Activated T-cell treated with anti-CD3 and anti-CD28 coated beads, Interleukin-2, amount 50 U/mL, for 4 hours (primary cell): Measurements from ENCODE around the gene TPH1. TPM values are rescaled to one million over a fixed set of nuclear protein-coding genes. Genes with fewer than 3 reads are reported as not detected.

Experiments
- ATAC-seq, 2 donors: fragments of 200-7000 bp; cut with Tn5 transposase; one replicate each; pipeline ENCODE4 v1.10.0; 2021
- DNase-seq: peaks from one replicate; pipeline ENCODE4 v3.0.0-alpha.2; 2020
- H3K27me3 Mint-ChIP-seq: one replicate; pipeline ENCODE4 v1.8.0; 2021; ENCODE audit warnings: low read depth, mixed read lengths
- H3K36me3 Mint-ChIP-seq: one replicate; pipeline ENCODE4 v1.8.0; 2022; ENCODE audit warnings: mixed read lengths; ENCODE audit not compliant: insufficient read depth
- H3K4me1 Mint-ChIP-seq: one replicate; pipeline ENCODE4 v1.8.0; 2021; ENCODE audit warnings: low read depth, mixed read lengths
- H3K4me3 Mint-ChIP-seq: one replicate; pipeline ENCODE4 v1.8.0; 2021; ENCODE audit warnings: mild to moderate bottlenecking, moderate library complexity, mixed read lengths
- H3K9me3 Mint-ChIP-seq: one replicate; pipeline ENCODE4 v1.8.0; 2021; ENCODE audit warnings: mixed read lengths
- total RNA-seq, 3 donors: library from RNA; stranded (reverse); gene quantifications; one replicate each; pipeline ENCODE4 v1.2.1, GENCODE V29; 2021

Gene TPH1
- under 1 TPM; 0.35 to 0.51 (median 0.40) TPM for total RNA-seq

DNA sequence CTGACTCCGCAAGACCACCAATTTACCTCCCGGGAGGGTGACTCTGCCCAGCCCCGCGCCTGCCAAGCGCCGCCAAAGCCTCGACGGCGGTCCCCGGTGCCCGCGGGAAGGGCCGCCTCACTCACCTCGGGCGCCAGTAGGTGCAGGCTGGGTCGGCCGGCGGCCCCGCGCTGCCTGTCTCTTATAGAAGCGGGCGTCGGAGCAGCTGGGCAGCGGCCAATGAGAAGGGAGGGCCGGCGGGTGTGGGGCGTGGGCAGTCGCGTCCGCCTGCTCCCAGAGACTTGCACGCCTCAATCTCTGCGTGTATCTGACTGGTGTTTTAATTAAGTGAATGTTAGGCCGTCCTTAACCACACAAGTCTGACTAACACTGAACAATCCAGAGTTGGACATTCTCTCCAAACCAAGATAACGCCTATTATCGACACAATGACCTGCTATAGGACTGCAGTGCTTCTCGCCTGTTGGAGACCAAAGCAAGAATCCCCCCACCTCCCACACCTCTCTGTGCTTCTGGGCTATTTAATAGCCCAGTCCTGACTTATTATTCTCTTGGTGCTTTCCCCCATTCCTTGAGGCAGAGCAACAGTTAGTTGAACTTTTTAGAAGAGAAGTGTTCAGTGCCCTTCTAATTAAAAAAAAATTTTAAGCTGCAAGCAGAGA lies at the start of gene TPH1:
TPH1 (minus strand) TSS at position 154 of the 662 bp plus-strand sequence. CDS start 5,507 bp downstream, outside the sequence.
- no peak for DNase-seq
- ATAC-seq, result no peak
- H3K27me3 Mint-ChIP-seq, result peaks cover 48% of the 10 kb centered on the region
- H3K4me1 Mint-ChIP-seq, result no peaks in the 10 kb centered on the region
- no peaks in the 10 kb centered on the region for H3K36me3 Mint-ChIP-seq
- peaks cover 13% of the 10 kb centered on the region for H3K9me3 Mint-ChIP-seq
- H3K4me3 Mint-ChIP-seq, result no peak within 1 kb of the TSS

GRCh38 chr11:18093959-18094358 lies 47.9 kb upstream of the TPH1 start:
- Mint-ChIP-seq H3K9me3 (no peaks in the 10 kb centered on the region), H3K4me1 (peaks cover 2% of the 10 kb centered on the region), H3K36me3 (peaks cover 41% of the 10 kb centered on the region), H3K4me3 (no peak overlapping the region), H3K27me3 (no peaks in the 10 kb centered on the region)
- DNase-seq (no peak), ATAC-seq (no peak)

DNA sequence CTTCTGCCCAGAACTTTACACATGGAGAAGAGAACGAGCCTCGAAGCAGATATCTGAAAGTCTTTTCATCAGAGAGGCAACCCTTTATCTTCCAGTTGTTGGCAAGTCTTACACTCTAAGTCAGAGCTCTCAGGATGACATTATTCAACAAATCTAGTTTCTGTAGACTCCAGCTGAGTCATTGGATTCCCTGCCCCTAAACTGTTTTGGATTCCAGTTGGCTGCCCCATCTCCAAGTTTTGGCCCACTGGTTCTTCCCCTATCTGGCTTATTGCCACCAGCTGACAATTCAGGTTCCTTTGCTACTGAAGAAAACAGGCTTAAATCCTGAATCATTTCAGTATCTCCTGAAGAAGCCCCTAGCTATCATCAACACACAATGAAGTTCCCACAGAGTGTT lies 45.7 kb upstream of the TPH1 start:
- DNase-seq (no peak), ATAC-seq (no peak)
- no peaks in the 10 kb centered on the region for H3K9me3 Mint-ChIP-seq
- no peaks in the 10 kb centered on the region for H3K4me1 Mint-ChIP-seq
- H3K27me3 Mint-ChIP-seq, result no peaks in the 10 kb centered on the region
- H3K36me3 Mint-ChIP-seq, result peaks cover 51% of the 10 kb centered on the region
- no peak overlapping the region for H3K4me3 Mint-ChIP-seq

- H3K27me3 Mint-ChIP-seq, result no peaks in the 10 kb centered on the region
- ATAC-seq, result no peak
These were observed 42.9 kb upstream of the TPH1 start for GRCh38 chr11:18088966-18089365.

DNA sequence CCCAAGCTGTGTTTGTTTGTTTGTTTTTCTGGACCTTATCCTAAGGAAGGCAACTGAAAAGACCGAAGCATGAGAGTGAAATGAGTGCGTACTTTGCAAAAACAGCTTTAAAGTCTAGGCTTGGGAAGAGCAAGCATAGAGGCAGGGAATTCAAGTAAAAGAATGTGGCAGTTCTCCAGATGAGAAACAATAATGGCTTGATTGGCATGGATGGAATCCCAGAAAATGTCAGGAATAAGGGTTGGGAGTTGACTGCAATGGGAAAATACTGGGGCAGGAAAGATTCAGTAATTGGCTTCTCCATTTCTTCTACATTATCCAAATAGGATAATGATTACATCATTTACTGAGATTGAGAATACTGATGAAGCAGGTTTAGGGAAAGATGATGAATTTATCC lies 42.3 kb upstream of the TPH1 start:
- Mint-ChIP-seq H3K4me3 (no peak overlapping the region), H3K4me1 (no peaks in the 10 kb centered on the region), H3K9me3 (no peaks in the 10 kb centered on the region), H3K36me3 (peaks cover 48% of the 10 kb centered on the region), H3K27me3 (no peaks in the 10 kb centered on the region)
- ATAC-seq, result no peak
- DNase-seq, result no peak

More at GRCh38 chr11:18088966-18089365, 42.9 kb upstream of the TPH1 start:
- Mint-ChIP-seq H3K9me3 (no peaks in the 10 kb centered on the region), H3K4me3 (no peak overlapping the region), H3K4me1 (no peaks in the 10 kb centered on the region), H3K36me3 (peaks cover 49% of the 10 kb centered on the region)
- no peak for DNase-seq

DNA sequence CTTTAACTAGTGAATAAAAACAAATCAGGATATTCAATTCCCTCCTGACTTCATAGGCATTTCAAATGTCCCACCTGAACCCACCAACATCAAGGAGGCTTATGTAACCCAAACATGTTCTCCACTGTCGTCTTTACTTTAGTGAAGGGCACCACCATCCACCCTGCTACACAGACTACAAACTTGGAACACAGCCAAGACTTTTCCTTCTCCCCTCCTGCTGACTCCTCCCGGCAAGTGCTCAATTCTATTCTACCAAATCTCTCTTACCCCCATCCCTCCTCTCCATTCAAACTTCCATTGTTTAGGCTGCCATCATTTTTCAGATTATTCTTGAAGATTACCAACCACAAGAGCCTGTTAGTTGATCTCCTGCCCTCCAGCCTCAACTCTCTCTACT lies 35.5 kb upstream of the TPH1 start:
- ATAC-seq (no peak), DNase-seq (no peak)
- peaks cover 25% of the 10 kb centered on the region for H3K36me3 Mint-ChIP-seq
- no peaks in the 10 kb centered on the region for H3K9me3 Mint-ChIP-seq
- H3K4me1 Mint-ChIP-seq, result no peaks in the 10 kb centered on the region
- H3K4me3 Mint-ChIP-seq, result no peak overlapping the region
- no peaks in the 10 kb centered on the region for H3K27me3 Mint-ChIP-seq

- no peak for ATAC-seq
- Mint-ChIP-seq H3K4me3 (no peak overlapping the region), H3K9me3 (no peaks in the 10 kb centered on the region), H3K27me3 (no peaks in the 10 kb centered on the region), H3K4me1 (no peaks in the 10 kb centered on the region), H3K36me3 (peaks cover 26% of the 10 kb centered on the region)
- DNase-seq, result no peak
These were observed 34.4 kb upstream of the TPH1 start for GRCh38 chr11:18080451-18080850.

DNA sequence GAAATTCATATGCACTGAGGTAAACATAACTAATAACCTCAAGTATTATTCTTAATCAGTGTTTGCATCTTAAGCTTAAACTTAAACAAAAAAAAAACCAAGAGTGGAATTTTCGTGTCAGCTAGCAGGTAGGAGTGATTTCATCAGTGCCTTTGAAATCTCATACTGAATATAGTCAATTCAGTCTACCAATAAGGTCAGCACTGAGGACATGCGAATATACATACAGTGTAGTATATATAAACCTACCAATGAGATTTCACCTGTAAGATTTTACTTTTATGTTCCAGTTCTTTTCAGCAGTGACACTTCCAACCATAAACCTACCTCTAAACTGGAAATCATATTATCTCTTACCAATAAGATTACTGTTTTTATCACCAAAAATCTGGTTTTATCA lies 32.8 kb upstream of the TPH1 start:
- H3K4me3 Mint-ChIP-seq, result no peak overlapping the region
- H3K9me3 Mint-ChIP-seq, result no peaks in the 10 kb centered on the region
- DNase-seq (no peak), ATAC-seq (no peak)
- no peaks in the 10 kb centered on the region for H3K4me1 Mint-ChIP-seq
- H3K27me3 Mint-ChIP-seq, result no peaks in the 10 kb centered on the region
- peaks cover 26% of the 10 kb centered on the region for H3K36me3 Mint-ChIP-seq

DNA sequence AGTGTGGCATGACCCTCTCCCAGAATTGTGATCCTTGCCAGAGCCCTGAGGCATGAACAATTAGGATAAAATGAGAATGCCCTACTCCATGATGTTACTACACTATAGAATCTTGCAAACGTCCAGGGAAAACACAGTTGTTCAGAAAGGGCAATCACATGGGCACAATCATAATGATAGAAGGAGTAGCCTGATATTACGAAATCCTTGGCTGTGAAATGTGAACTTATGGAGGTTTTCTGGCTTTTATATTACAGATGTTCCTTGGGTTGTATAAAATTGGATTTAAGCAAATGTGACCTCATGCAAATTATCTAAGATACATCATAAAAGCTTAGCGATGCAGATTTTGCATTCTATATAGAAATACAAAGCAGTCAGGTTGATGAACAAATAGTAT lies 29.4 kb upstream of the TPH1 start:
- DNase-seq (no peak), ATAC-seq (no peak)
- H3K27me3 Mint-ChIP-seq, result no peaks in the 10 kb centered on the region
- H3K4me1 Mint-ChIP-seq, result no peaks in the 10 kb centered on the region
- H3K9me3 Mint-ChIP-seq, result no peaks in the 10 kb centered on the region
- H3K36me3 Mint-ChIP-seq, result peaks cover 13% of the 10 kb centered on the region
- no peak overlapping the region for H3K4me3 Mint-ChIP-seq

DNA sequence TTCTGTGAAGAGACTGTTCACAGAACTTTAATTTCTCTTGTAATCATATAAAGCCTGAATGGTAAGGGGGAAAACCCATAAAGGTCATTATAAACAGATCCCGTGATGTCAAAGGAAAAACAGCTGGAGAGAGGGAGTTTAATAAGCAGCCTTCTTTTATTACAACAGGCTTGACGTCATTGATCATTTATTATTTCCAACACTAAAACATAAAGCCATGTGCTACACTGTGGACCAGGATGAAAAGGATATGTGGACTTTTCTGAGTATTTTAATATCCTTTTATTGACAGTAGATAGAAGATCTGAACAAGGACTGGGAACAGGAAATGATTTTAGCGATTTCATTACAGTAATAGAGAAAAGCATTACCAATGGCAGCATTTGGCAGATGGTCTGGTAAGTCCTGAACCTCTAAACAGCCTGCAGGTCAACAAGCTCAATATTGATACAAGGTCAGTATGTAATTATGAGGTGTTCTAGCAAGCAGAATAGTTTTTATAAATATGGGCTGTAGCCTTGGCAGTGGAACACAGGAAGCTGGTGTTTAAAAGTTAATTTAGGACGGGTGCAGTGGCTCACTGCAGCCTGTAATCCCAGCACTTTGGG lies 25.1 kb upstream of the TPH1 start:
- H3K36me3 Mint-ChIP-seq, result peaks cover 14% of the 10 kb centered on the region
- ATAC-seq, result no peak
- no peak for DNase-seq
- no peaks in the 10 kb centered on the region for H3K9me3 Mint-ChIP-seq
- H3K4me3 Mint-ChIP-seq, result no peak overlapping the region
- no peaks in the 10 kb centered on the region for H3K27me3 Mint-ChIP-seq
- no peaks in the 10 kb centered on the region for H3K4me1 Mint-ChIP-seq

DNA sequence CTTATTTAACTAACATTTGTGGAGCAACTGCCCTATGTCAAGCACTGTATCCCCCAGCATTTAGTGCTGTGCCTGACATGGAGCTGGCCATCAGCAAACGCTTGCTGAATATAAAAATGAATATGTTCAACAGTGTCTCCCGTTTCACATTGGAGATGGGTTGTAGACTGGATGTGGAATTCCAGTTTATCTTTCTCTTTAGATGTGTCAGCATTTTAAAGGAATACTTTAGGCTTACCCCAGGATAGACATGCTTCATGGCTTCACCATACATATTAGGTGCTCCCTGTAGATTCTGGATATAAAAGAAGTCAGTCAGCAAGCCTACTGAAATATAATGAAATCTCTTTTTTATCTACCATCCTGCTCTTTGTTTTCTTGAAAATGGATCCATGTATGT lies 21.3 kb upstream of the TPH1 start:
- Mint-ChIP-seq H3K27me3 (no peaks in the 10 kb centered on the region), H3K9me3 (no peaks in the 10 kb centered on the region), H3K4me1 (no peaks in the 10 kb centered on the region), H3K36me3 (peaks cover 7% of the 10 kb centered on the region), H3K4me3 (no peak overlapping the region)
- ATAC-seq, result no peak
- no peak for DNase-seq

- Mint-ChIP-seq H3K36me3 (peaks cover 7% of the 10 kb centered on the region), H3K27me3 (no peaks in the 10 kb centered on the region), H3K9me3 (no peaks in the 10 kb centered on the region), H3K4me3 (no peak overlapping the region), H3K4me1 (no peaks in the 10 kb centered on the region)
- DNase-seq (no peak), ATAC-seq (no peak)
These were observed 20.6 kb upstream of the TPH1 start for GRCh38 chr11:18066626-18067025.

- no peak for ATAC-seq
- no peaks in the 10 kb centered on the region for H3K27me3 Mint-ChIP-seq
These were observed 19.5 kb upstream of the TPH1 start for GRCh38 chr11:18065572-18065971.

DNA sequence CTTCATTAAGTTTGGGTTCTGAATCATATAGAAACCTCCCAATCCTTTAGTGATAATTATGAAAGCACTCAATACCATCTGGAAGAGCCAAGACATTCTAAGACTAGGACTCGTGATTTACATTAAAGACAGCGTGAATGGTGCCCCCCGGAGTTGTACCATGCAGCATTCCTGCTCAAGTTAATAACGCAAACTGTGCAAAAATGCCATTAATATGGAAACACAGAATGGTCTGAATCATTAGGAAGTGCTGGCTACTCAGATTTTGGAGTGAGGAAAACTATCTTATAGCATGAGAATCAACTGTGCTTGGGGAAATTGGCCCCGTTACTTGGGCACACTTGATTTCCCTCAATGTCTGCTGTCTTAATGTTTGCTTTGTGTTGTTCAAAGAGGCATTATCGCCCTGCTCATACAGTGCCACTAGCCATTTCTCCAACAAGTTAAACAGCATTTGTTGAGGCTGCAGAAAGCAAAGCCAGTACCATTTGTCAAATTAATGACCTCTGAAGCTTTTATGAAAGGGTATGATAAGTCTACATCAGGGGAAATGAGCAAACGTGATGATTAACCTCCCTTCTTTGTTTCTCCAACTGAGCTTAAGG lies 18.5 kb upstream of the TPH1 start:
- H3K4me3 Mint-ChIP-seq, result no peak overlapping the region
- ATAC-seq (no peak), DNase-seq (no peak)
- H3K36me3 Mint-ChIP-seq, result peaks cover 6% of the 10 kb centered on the region
- H3K4me1 Mint-ChIP-seq, result no peaks in the 10 kb centered on the region
- H3K9me3 Mint-ChIP-seq, result no peaks in the 10 kb centered on the region
- no peaks in the 10 kb centered on the region for H3K27me3 Mint-ChIP-seq

More at GRCh38 chr11:18065572-18065971, 19.5 kb upstream of the TPH1 start:
- H3K4me1 Mint-ChIP-seq, result no peaks in the 10 kb centered on the region
- no peak overlapping the region for H3K4me3 Mint-ChIP-seq
- H3K36me3 Mint-ChIP-seq, result peaks cover 9% of the 10 kb centered on the region
- DNase-seq, result no peak
- no peaks in the 10 kb centered on the region for H3K9me3 Mint-ChIP-seq

- no peak for ATAC-seq
These were observed 17.9 kb upstream of the TPH1 start for GRCh38 chr11:18063862-18064434.

More at GRCh38 chr11:18063862-18064434, 17.9 kb upstream of the TPH1 start:
- Mint-ChIP-seq H3K4me1 (no peaks in the 10 kb centered on the region), H3K27me3 (no peaks in the 10 kb centered on the region), H3K4me3 (no peak overlapping the region), H3K36me3 (peaks cover 5% of the 10 kb centered on the region), H3K9me3 (no peaks in the 10 kb centered on the region)
- no peak for DNase-seq
